Measurements from ENCODE around the gene PRKCE.

The PRKCE gene

GRCh38 chr2:46007412-46007811, 355.9 kb downstream of the PRKCE start:
- no peak overlapping the region for H3K9ac ChIP-seq (ENCODE audit: insufficient read length, low read depth)
- H3K4me1 ChIP-seq (ENCODE audit: insufficient read depth, insufficient read length) = no peaks in the 10 kb centered on the region
- H3K27me3 ChIP-seq (ENCODE audit: insufficient read depth, insufficient read length) = no peaks in the 10 kb centered on the region
- H3K36me3 ChIP-seq (ENCODE audit: insufficient read depth, insufficient read length, low read length) = no peaks in the 10 kb centered on the region
- no peak for DNase-seq (ENCODE audit: low read depth, low spot score)
- TF ChIP-seq ZNF274 (IDR thresholded peaks at IDR 0.05; ENCODE audit: low read depth, low read length) (no peak), SUZ12 (IDR thresholded peaks at IDR 0.05; ENCODE audit: extremely low read depth, insufficient read depth, insufficient read length) (no peak), YY1 (IDR thresholded peaks at IDR 0.05; ENCODE audit: insufficient read depth, insufficient read length) (no peak)
- H3K4me3 ChIP-seq (ENCODE audit: insufficient read length, low read depth) = no peak overlapping the region
- H3K9me3 ChIP-seq (ENCODE audit: insufficient read depth, low read length) = no peaks in the 10 kb centered on the region

GRCh38 chr2:46008091-46008870, 356.8 kb downstream of the PRKCE start:
- no peak for DNase-seq (ENCODE audit: low read depth, low spot score)
- no peaks in the 10 kb centered on the region for H3K9me3 ChIP-seq (ENCODE audit: insufficient read depth, low read length)
- no peaks in the 10 kb centered on the region for H3K27me3 ChIP-seq (ENCODE audit: insufficient read depth, insufficient read length)
- H3K9ac ChIP-seq (ENCODE audit: insufficient read length, low read depth) = no peak overlapping the region
- no peaks in the 10 kb centered on the region for H3K4me1 ChIP-seq (ENCODE audit: insufficient read depth, insufficient read length)
- no peak for TF ChIP-seq SUZ12 (IDR thresholded peaks at IDR 0.05; ENCODE audit: extremely low read depth, insufficient read depth, insufficient read length)
- TF ChIP-seq ZNF274 (IDR thresholded peaks at IDR 0.05; ENCODE audit: low read depth, low read length) = no peak
- no peak for TF ChIP-seq YY1 (IDR thresholded peaks at IDR 0.05; ENCODE audit: insufficient read depth, insufficient read length)
- no peaks in the 10 kb centered on the region for H3K36me3 ChIP-seq (ENCODE audit: insufficient read depth, insufficient read length, low read length)
- no peak overlapping the region for H3K4me3 ChIP-seq (ENCODE audit: insufficient read length, low read depth)

GRCh38 chr2:46009315-46009714, 357.8 kb downstream of the PRKCE start:
- Histone ChIP-seq H3K4me1 (ENCODE audit: insufficient read depth, insufficient read length) (no peaks in the 10 kb centered on the region), H3K36me3 (ENCODE audit: insufficient read depth, insufficient read length, low read length) (no peaks in the 10 kb centered on the region), H3K9me3 (ENCODE audit: insufficient read depth, low read length) (no peaks in the 10 kb centered on the region)

GRCh38 chr2:46009772-46010171, 358.3 kb downstream of the PRKCE start:
- no peaks in the 10 kb centered on the region for H3K27me3 ChIP-seq (ENCODE audit: insufficient read depth, insufficient read length)
- H3K36me3 ChIP-seq (ENCODE audit: insufficient read depth, insufficient read length, low read length) = no peaks in the 10 kb centered on the region
- H3K4me3 ChIP-seq (ENCODE audit: insufficient read length, low read depth) = no peak overlapping the region
- no peak for DNase-seq (ENCODE audit: low read depth, low spot score)
- no peak for TF ChIP-seq SUZ12 (IDR thresholded peaks at IDR 0.05; ENCODE audit: extremely low read depth, insufficient read depth, insufficient read length)
- no peaks in the 10 kb centered on the region for H3K9me3 ChIP-seq (ENCODE audit: insufficient read depth, low read length)
- no peak overlapping the region for H3K9ac ChIP-seq (ENCODE audit: insufficient read length, low read depth)
- H3K4me1 ChIP-seq (ENCODE audit: insufficient read depth, insufficient read length) = no peaks in the 10 kb centered on the region

More at GRCh38 chr2:46009315-46009714, 357.8 kb downstream of the PRKCE start:
- Histone ChIP-seq H3K27me3 (ENCODE audit: insufficient read depth, insufficient read length) (no peaks in the 10 kb centered on the region), H3K9ac (ENCODE audit: insufficient read length, low read depth) (no peak overlapping the region), H3K4me3 (ENCODE audit: insufficient read length, low read depth) (no peak overlapping the region)
- DNase-seq (ENCODE audit: low read depth, low spot score) = no peak
- TF ChIP-seq ZNF274 (IDR thresholded peaks at IDR 0.05; ENCODE audit: low read depth, low read length) = no peak
- no peak for TF ChIP-seq YY1 (IDR thresholded peaks at IDR 0.05; ENCODE audit: insufficient read depth, insufficient read length)
- TF ChIP-seq SUZ12 (IDR thresholded peaks at IDR 0.05; ENCODE audit: extremely low read depth, insufficient read depth, insufficient read length) = no peak

- no peak for DNase-seq (ENCODE audit: low read depth, low spot score)
- no peaks in the 10 kb centered on the region for H3K36me3 ChIP-seq (ENCODE audit: insufficient read depth, insufficient read length, low read length)
- H3K9ac ChIP-seq (ENCODE audit: insufficient read length, low read depth) = no peak overlapping the region
- H3K27me3 ChIP-seq (ENCODE audit: insufficient read depth, insufficient read length) = no peaks in the 10 kb centered on the region
- no peaks in the 10 kb centered on the region for H3K9me3 ChIP-seq (ENCODE audit: insufficient read depth, low read length)
- no peaks in the 10 kb centered on the region for H3K4me1 ChIP-seq (ENCODE audit: insufficient read depth, insufficient read length)
- no peak overlapping the region for H3K4me3 ChIP-seq (ENCODE audit: insufficient read length, low read depth)
- TF ChIP-seq SUZ12 (IDR thresholded peaks at IDR 0.05; ENCODE audit: extremely low read depth, insufficient read depth, insufficient read length) (no peak), ZNF274 (IDR thresholded peaks at IDR 0.05; ENCODE audit: low read depth, low read length) (no peak), YY1 (IDR thresholded peaks at IDR 0.05; ENCODE audit: insufficient read depth, insufficient read length) (no peak)
Observed at GRCh38 chr2:46010223-46010924, 358.9 kb downstream of the PRKCE start.

GRCh38 chr2:46010925-46011490, 359.5 kb downstream of the PRKCE start:
- Histone ChIP-seq H3K4me3 (ENCODE audit: insufficient read length, low read depth) (no peak overlapping the region), H3K9me3 (ENCODE audit: insufficient read depth, low read length) (no peaks in the 10 kb centered on the region), H3K9ac (ENCODE audit: insufficient read length, low read depth) (no peak overlapping the region), H3K4me1 (ENCODE audit: insufficient read depth, insufficient read length) (peaks cover 2% of the 10 kb centered on the region), H3K36me3 (ENCODE audit: insufficient read depth, insufficient read length, low read length) (no peaks in the 10 kb centered on the region), H3K27me3 (ENCODE audit: insufficient read depth, insufficient read length) (no peaks in the 10 kb centered on the region)
- DNase-seq (ENCODE audit: low read depth, low spot score) = no peak
- no peak for TF ChIP-seq ZNF274 (IDR thresholded peaks at IDR 0.05; ENCODE audit: low read depth, low read length)
- TF ChIP-seq YY1 (IDR thresholded peaks at IDR 0.05; ENCODE audit: insufficient read depth, insufficient read length) = no peak
- no peak for TF ChIP-seq SUZ12 (IDR thresholded peaks at IDR 0.05; ENCODE audit: extremely low read depth, insufficient read depth, insufficient read length)

GRCh38 chr2:46012618-46013240, 361.3 kb downstream of the PRKCE start:
- H3K27me3 ChIP-seq (ENCODE audit: insufficient read depth, insufficient read length) = no peaks in the 10 kb centered on the region
- peaks cover 2% of the 10 kb centered on the region for H3K4me1 ChIP-seq (ENCODE audit: insufficient read depth, insufficient read length)
- H3K4me3 ChIP-seq (ENCODE audit: insufficient read length, low read depth) = no peak overlapping the region
- TF ChIP-seq ZNF274 (IDR thresholded peaks at IDR 0.05; ENCODE audit: low read depth, low read length) = no peak
- TF ChIP-seq SUZ12 (IDR thresholded peaks at IDR 0.05; ENCODE audit: extremely low read depth, insufficient read depth, insufficient read length) = no peak
- TF ChIP-seq YY1 (IDR thresholded peaks at IDR 0.05; ENCODE audit: insufficient read depth, insufficient read length) = no peak
- no peaks in the 10 kb centered on the region for H3K36me3 ChIP-seq (ENCODE audit: insufficient read depth, insufficient read length, low read length)
- no peaks in the 10 kb centered on the region for H3K9me3 ChIP-seq (ENCODE audit: insufficient read depth, low read length)
- no peak overlapping the region for H3K9ac ChIP-seq (ENCODE audit: insufficient read length, low read depth)
- no peak for DNase-seq (ENCODE audit: low read depth, low spot score)

All from NT2/D1 (cell line).